Glomerular visceral epithelial cell (primary cell): ENCODE data around the gene RNF8.
"Not testable (repeated sequence)": the region's sequence is repeated elsewhere in the genome, so short reads cannot be mapped to it uniquely, and the experiment has no call there.

Experiments used
- DNase-seq: peaks from one replicate; pipeline ENCODE4 v3.0.0-alpha.2; 2016; ENCODE audit errors: extremely low spot score

RNF8 gene

GRCh38 chr6:37321516-37322415 is 32.0 kb upstream of the RNF8 start:
- DNase-seq: no peak

DNA sequence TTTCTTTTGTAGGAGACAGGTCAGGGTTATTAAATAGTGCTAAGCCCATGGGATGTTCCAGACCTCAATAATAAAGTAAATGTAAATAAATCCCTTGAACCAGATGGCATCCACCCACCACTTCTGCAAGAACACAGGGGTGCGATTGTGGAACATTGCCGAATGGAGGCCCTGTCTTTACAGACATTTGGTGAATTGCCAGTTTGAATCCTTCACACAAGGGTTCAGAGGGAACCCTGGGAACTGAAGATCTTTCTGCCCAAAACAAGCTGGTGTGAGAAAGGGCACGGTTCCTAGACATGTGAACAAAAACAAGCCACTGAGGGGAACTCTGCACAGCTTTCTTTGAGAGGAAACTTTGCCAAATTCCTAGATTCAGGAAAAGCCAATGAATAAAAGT is 30.2 kb upstream of the RNF8 start:
- DNase-seq: no peak

DNA sequence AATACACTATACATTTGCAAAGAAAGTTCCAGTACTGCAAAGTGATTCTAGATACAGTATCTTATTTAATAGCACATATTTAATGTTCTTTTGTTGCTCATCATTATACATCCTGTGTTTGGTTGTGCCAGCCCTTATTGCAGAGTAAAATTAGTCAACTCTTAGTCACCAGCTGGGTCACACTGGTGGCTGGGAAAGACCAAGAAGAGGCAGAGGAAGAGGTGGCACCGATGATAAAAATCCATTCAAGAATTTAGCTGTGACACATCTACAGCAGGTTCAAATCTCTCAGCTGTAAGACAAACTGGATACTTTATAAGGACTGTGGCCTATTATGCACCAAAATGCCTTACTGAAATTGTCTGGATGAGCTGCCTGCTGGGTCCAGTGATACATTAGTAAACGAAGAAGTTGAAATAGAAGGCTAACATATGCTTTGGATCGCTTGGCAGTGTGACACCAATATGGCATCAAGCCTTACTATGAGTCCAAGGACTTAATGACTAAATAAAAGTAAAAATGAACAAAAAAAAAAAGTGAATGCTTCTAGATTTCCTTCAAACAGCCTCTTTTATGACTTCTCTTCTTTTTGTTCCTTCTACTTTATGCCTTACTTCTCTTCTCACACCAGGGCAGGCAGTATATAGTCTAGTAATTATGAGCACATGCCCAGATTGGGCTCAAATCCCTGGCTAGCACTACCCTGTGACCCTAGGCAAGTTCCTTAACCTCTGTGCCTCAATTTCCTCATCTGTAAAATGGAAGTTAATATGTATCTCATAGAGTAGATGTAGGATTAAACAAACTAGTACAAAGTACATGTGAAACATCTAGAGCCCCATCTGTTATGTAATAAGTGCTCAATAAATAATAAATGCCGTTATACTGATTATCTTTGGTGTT is 29.4 kb upstream of the RNF8 start:
- DNase-seq: peak; percentile 32

GRCh38 chr6:37330345-37330744 is 23.4 kb upstream of the RNF8 start:
- not testable (repeated sequence) for DNase-seq

DNA sequence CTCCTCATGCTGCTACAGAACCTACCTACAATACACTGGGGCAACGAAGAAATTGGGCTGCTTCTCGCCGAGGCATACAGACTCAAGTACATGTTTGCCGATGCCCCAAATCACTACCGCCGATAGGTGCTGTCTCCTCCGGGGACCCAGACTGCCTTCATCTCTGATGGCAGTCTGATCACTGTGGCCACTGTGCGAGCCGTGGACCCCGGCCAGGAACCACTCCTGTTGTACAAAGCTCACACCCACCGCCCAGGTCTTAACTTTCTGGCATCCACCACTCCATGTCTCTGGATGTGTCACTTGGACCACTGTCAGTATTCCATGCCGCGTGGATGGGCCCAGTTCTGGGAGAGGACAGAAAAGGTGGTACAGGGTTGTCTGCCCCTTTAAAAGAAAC is 22.7 kb upstream of the RNF8 start:
- no peak for DNase-seq

DNA sequence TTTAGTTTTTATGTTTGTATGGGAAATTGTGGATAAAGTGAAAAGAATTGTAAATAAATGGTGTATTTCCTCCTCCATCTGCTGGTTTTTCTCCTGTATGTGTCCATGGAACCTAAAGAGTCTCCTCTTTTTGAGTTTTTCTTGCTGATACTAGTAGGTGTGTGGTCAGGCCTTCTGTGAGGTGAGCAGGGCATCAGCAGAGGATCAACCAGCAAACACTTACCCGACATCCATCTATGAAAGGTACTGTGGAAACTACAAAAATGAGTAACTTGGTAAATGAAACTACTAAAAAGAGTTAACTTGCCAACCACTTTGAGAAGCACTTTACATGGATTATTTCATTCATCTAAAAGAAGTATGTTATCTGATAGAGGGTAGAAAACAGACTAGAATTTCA is 20.9 kb upstream of the RNF8 start:
- DNase-seq: no peak

DNA sequence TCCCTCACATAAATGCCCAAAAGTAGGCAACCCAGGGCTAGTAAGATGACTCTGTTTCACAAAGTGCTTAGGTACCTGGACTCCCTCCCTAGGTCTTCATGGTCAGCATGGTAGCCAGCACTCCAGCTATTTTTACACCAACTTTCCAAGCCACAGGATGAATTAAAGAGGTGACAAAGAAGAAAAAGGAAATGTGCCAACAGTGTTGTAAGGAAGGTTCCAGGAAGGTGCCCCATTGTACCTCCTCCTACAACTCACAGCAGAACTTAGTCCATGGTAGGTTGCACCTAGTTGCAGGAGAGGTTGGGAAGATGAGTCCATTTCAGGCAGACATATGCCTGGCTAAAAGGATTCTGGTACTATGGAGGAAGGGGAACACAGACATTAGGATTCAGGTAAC is 19.7 kb upstream of the RNF8 start:
- no peak for DNase-seq

GRCh38 chr6:37338317-37338716 is 15.5 kb upstream of the RNF8 start:
- DNase-seq: not testable (repeated sequence)

GRCh38 chr6:37338745-37339255 is 15.0 kb upstream of the RNF8 start:
- DNase-seq: no peak

DNA sequence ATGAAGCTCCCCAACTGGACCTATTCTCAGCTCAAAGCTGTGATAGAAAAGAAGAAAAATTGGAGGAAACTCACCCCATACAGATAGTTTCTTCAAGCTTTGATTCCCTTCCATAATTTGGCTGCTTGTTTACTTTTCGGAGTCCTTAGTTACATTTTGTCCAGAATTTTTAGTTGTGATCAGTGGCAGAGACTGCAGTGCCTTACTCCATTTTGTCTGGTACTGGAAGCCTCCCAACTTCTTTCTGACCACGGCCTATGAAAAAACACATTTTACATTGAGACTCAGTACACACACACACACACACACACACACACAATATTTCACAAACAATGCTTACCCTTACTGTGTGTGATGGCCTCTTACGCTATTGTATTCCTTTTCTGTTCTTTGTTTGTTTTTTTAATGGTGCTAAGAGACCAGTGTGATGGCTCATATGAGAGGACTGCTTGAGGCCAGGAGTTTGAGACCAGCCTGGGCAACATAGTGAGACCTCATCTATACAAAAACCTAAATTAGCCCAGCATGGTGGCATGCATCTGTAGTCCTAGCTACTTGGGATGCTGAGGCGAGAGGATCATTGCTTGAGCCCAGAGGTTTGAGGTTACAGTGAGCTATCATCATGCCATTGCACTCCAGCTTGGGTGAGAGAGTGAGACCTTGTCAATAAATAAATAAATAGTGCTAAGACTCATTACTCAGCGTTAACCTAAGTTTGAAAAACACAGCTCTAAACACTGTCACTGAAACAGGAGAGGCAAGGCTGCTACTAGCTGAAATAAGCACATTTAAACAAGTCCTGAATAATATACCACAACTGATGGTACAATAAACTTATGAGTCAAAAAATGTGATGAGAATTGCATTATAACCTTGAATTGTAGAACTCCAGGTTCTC is 13.8 kb upstream of the RNF8 start:
- no peak for DNase-seq

DNA sequence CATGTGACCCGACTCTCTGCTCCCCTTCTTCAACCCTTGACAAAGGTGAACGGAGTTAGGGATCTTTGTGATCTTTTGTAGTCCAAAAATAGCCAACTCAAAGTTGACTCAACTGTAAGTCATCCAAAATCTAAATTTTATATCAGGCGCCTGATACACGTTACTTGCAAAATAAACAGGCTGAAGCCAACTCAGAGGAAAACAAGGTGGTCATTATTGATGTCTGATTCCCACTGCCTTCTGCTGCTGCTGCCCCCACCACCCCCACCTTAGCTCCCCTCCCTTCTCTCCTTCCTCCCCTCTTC is 13.2 kb upstream of the RNF8 start:
- no peak for DNase-seq

GRCh38 chr6:37343248-37343647 is 10.5 kb upstream of the RNF8 start:
- DNase-seq: no peak

DNA sequence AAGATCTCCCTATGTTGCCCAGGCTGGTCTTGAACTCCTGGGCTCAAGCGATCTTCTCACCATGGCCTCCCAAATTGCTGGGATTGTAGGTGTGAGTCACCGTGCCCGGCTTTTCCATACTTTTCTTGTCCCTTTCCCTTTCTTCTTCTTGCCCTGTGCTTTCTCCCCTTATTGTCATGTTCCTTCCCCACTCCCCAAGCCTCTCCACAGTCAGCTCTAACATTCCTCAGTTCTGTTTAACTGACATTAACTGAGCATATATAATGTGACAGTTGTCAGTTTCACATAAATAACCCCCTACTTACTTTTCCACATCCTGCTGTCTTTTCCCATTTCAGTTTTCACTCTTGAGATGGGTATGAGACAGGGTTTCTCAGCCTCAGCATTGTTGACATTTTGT is 9.5 kb upstream of the RNF8 start:
- DNase-seq: no peak

DNA sequence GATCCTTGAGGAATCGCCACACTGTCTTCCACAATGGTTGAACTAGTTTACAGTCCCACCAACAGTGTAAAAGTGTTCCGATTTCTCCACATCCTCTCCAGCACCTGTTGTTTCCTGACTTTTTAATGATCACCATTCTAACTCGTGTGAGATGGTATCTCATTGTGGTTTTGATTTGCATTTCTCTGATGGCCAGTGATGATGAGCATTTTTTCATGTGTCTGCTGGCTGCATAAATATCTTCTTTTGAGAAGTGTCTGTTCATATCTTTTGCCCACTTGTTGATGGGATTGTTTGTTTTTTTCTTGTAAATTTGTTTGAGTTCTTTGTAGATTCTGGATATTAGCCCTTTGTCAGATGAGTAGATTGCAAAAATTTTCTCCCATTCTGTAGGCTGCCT is 8.0 kb upstream of the RNF8 start:
- DNase-seq: not testable (repeated sequence)

- DNase-seq: no peak
Measured at GRCh38 chr6:37347177-37347576, 6.6 kb upstream of the RNF8 start.

DNA sequence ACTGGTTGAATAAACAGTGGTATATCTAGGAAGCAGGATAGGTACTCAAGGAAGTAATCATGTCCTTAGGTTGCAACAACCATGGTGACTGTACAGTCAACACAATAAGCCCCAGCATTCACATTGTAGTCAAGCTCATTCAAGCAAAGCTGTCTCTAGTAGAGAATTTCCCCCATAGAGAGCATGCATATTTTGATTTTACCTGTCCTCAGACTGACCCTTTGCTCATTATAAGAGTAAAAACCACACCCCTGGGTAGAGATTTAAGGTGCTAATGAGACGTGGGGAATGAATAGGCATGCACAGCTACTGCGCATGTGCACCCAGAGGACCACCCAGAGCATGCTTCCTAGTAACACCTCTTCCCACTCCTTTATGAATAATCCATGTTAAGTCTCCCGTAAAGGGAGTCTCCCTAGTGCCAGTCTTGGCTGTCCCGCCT is 6.1 kb upstream of the RNF8 start:
- DNase-seq: no peak

DNA sequence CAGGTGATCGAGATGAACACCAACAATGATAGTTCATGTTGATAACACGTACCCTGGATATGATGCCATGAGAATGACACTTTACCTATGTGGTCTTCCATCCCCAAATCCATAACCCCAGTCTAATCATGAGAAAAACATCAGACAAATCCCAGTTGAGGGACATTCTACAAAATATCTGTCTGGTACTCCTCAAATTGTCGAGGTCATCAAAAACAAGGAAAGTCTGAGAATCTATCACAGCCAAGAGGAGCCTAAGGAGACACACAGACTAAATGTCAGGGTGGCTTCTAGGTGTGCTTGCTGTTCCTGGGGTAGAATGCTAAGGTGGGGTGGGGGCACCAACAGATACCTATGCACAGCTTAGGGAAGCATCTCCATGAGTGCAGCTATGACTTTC is 2.8 kb upstream of the RNF8 start:
- no peak for DNase-seq

DNA sequence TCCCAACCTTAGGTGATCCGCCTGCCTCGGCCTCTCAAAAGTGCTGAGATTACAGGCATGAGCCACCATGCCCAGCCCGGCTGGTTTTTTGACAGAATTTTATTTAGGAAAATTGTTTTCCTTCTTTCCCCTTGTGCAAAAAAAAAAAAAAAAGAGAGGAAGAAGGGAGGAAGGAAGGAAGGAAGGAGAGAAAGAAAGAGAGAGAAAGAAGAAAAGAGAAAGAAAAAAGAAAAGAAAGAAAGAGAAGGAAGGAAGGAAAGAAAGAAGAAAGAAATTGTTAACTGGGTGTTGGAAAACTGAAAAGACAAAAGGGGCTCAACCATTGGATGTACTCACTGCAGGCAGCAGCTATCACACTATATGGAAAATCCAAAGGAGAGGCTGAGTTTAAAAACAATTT is 1.4 kb upstream of the RNF8 start:
- DNase-seq: no peak

DNA sequence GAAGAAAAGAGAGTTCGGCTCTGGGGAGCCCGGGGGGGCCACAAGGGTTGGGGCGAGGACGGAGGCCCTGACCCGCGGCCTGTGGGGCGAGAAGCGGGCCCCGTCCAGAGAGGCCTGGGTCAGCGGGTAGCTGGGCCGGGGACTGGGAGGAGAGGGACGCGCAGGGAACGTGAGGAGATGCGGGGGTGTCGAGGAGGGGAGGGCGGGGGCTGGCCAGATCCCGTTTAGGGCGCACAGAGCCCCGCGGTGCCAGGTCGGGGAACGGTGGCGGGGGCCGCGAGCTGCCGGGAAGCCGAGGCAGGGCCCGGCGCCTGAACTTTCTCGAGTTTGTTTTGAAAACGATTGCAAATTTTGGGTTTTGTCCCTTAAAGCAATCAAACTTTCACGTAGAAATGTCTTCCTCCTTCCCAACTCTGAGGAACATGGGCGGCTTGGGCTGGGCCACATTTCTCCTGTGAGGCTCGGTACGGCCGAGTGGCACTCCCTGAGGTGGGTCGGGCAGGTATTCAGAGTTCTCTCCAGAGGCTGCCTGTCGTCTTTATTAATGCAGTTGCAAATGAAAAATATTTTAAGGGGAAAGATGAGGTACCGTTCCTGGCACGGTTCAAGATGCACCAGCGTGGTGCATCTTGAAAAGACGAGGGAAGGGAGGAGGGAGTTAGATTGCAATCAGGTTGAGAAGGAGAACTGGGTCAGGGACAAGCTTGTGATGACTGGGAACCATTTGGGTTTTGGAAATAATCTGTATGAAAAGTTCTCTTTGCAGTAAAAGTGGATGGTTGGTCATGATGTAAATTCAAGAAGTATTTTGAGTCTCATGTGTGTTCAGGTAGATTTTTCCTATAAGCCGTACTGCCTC is 972 bp downstream of the RNF8 start:
- DNase-seq: peak; percentile 20

- no peak for DNase-seq
Measured at GRCh38 chr6:37357288-37357687, 3.5 kb downstream of the RNF8 start.

- DNase-seq: no peak
Measured at GRCh38 chr6:37357860-37358259, 4.1 kb downstream of the RNF8 start.
